Esophagus squamous epithelium (tissue), 5 donors: ENCODE results near the gene WDR33. TPM values are rescaled to one million over a fixed set of nuclear protein-coding genes. Genes with fewer than 3 reads are reported as not detected.

Experiments
- DNase-seq: peaks from one replicate; lab custom pipeline; 2025; lab: John Stamatoyannopoulos, UW
- H3K27ac ChIP-seq, 4 donors: fragments of 200-600 bp; sonication (generic); one replicate each; pipeline ENCODE4 v1.5.1; 2016 to 2019; ENCODE audit warnings: mild to moderate bottlenecking in 1 of 4
- H3K27me3 ChIP-seq, 4 donors: fragments of 200-600 bp; sonication (generic); 1 replicate in 3 of 4; 2 replicates in 1 of 4; pipeline versions ENCODE4 v1.5.1 to v1.6.0; 2017 to 2021; ENCODE audit warnings: antibody characterized with exemption in 1 of 4
- H3K36me3 ChIP-seq, 3 donors: fragments of 200-600 bp; sonication (generic); one replicate each; pipeline ENCODE4 v1.5.1; 2016 to 2019
- H3K4me1 ChIP-seq, 3 donors: fragments of 200-600 bp; sonication (generic); one replicate each; pipeline ENCODE4 v1.5.1; 2017 to 2019
- H3K4me3 ChIP-seq, 4 donors: fragments of 200-600 bp; sonication (generic); 1 replicate in 3 of 4; 2 replicates in 1 of 4; pipeline ENCODE4 v1.5.1; 2016 to 2019; ENCODE audit warnings: mild to moderate bottlenecking in 2 of 4, moderate library complexity in 1 of 4
- H3K9me3 ChIP-seq, 3 donors: fragments of 200-600 bp; sonication (generic); one replicate each; pipeline ENCODE4 v1.5.1; 2016 to 2019
- CTCF ChIP-seq, 6 experiments: fragments of 450-650 bp in 4 of 6; fragments of 200-600 bp in 2 of 6; sonication (generic) in 2 of 6; IDR thresholded peaks; one replicate each; pipeline ENCODE4 v1.5.1; 2016 to 2019; ENCODE audit warnings: antibody characterized with exemption in 6 of 6, mild to moderate bottlenecking in 4 of 6, moderate library complexity in 4 of 6
- POLR2A ChIP-seq, 4 donors: fragments of 450-650 bp; IDR thresholded peaks; one replicate each; pipeline ENCODE4 v1.6.1; 2017; ENCODE audit warnings: antibody characterized with exemption in 4 of 4, mild to moderate bottlenecking in 4 of 4, moderate library complexity in 3 of 4
- WGBS, 2 donors: methylation state at CpG; one replicate each; pipeline ENCODE4 v1.1.5; 2018; 5-methylcytosine and 5-hydroxymethylcytosine counted together
- intact Hi-C: fragments of 100-400 bp; cut with DNase I; formaldehyde crosslinking; loops from one replicate; pipeline ENCODE4 v1.15.0; 2022
- total RNA-seq, 4 donors: library from RNA; depleted of rRNA; stranded (reverse); fragments of >200 nt; gene quantifications; one replicate each; pipeline ENCODE4 v1.1.0, GENCODE V29; 2016
- donor health status: DM: yes; HTN: yes; CAD: no.

WDR33 gene
- total RNA-seq, 4 donors from 2014 or later = 15.6 to 41.8 (median 26.0) TPM

- TF ChIP-seq POLR2A (IDR thresholded peaks at IDR 0.05) = no peak
- TF ChIP-seq CTCF (IDR thresholded peaks at IDR 0.05) = no peak
- Histone ChIP-seq H3K27me3 (no peaks in the 10 kb centered on the region), H3K4me1 (no peaks in the 10 kb centered on the region), H3K36me3 (peaks cover 0 to 36% (median 0%) of the 10 kb centered on the region in 3 donors), H3K27ac (no peak overlapping the region), H3K9me3 (no peaks in the 10 kb centered on the region), H3K4me3 (no peak overlapping the region)
- intact Hi-C loops = no loop called here
- no peak for DNase-seq
- 80 to 85% methylated on average over 1 of the region's 1 CpG for WGBS, 2 donors
Measured at GRCh38 chr2:127739800-127740199, 71.2 kb downstream of the WDR33 start.

GRCh38 chr2:127737892-127738291, 73.1 kb downstream of the WDR33 start:
- Histone ChIP-seq H3K27ac (no peak overlapping the region), H3K36me3 (peaks cover 0 to 24% (median 0%) of the 10 kb centered on the region in 3 donors), H3K9me3 (no peaks in the 10 kb centered on the region), H3K4me3 (no peak overlapping the region), H3K4me1 (peaks cover 0 to 5% (median 0%) of the 10 kb centered on the region in 3 donors), H3K27me3 (no peaks in the 10 kb centered on the region)
- DNase-seq = no peak
- 61 to 63% methylated on average over 1 of the region's 1 CpG for WGBS, 2 donors
- intact Hi-C loops = no loop called here
- no peak for TF ChIP-seq POLR2A (IDR thresholded peaks at IDR 0.05)
- TF ChIP-seq CTCF (IDR thresholded peaks at IDR 0.05) = no peak

GRCh38 chr2:127735537-127736399, 75.2 kb downstream of the WDR33 start:
- TF ChIP-seq POLR2A (IDR thresholded peaks at IDR 0.05) = no peak
- TF ChIP-seq CTCF (IDR thresholded peaks at IDR 0.05) = no peak
- DNase-seq = no peak
- WGBS, 2 donors = 86 to 92% methylated on average over 3 of the region's 3 CpGs
- no peak overlapping the region for H3K27ac ChIP-seq
- no peaks in the 10 kb centered on the region for H3K27me3 ChIP-seq
- H3K9me3 ChIP-seq = no peaks in the 10 kb centered on the region
- intact Hi-C loops = no loop called here
- no peak overlapping the region for H3K4me3 ChIP-seq
- H3K36me3 ChIP-seq = peaks cover 0 to 23% (median 0%) of the 10 kb centered on the region in 3 donors
- peaks cover 0 to 5% (median 0%) of the 10 kb centered on the region in 3 donors for H3K4me1 ChIP-seq

GRCh38 chr2:127735044-127735443, 75.9 kb downstream of the WDR33 start:
- TF ChIP-seq CTCF (IDR thresholded peaks at IDR 0.05) (no peak), POLR2A (IDR thresholded peaks at IDR 0.05) (no peak)
- H3K27ac ChIP-seq = no peak overlapping the region

More at GRCh38 chr2:127735044-127735443, 75.9 kb downstream of the WDR33 start:
- Histone ChIP-seq H3K9me3 (no peaks in the 10 kb centered on the region), H3K4me3 (no peak overlapping the region), H3K36me3 (peaks cover 0 to 16% (median 0%) of the 10 kb centered on the region in 3 donors), H3K4me1 (peaks cover 0 to 5% (median 0%) of the 10 kb centered on the region in 3 donors), H3K27me3 (no peaks in the 10 kb centered on the region)
- intact Hi-C loops = no loop called here
- 87 to 89% methylated on average over 2 of the region's 2 CpGs for WGBS, 2 donors
- no peak for DNase-seq
